Measurements from ENCODE around the gene ATOH8.

ATOH8 gene

DNA sequence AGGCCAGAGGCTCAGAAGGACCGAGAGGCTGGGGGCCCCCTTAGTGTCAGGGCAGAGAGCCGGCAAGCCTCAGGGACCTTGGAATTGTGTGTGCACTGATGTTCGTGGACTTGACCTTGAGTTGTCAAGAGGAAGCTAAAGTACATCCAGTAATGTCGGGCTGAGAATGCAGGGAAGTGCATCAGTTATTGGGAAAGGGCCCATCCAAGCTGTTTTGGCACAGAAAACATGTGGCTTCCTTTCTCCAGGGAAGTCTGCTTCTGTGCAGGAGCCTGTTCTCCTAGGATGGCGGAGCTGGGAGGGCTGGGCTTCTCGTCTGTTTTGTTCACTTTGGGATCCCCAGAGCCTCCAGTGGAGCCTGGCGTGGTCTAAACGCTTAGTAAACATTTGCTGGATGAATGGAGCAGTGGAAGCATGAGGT lies 23.7 kb downstream of the ATOH8 start:
- H3K27ac Mint-ChIP-seq: peak overlapping the region in 2 of 3 experiments; percentile 67 to 79
- H3K4me1 Mint-ChIP-seq: peaks cover 56% of the 10 kb centered on the region
- H3K27me3 Mint-ChIP-seq (ENCODE audit: low read depth): peaks cover 9% of the 10 kb centered on the region
- peaks cover 9% of the 10 kb centered on the region for H3K36me3 Mint-ChIP-seq (ENCODE audit: low read depth)
- H3K4me3 Mint-ChIP-seq: no peak overlapping the region
- no peak for TF ChIP-seq CTCF (IDR thresholded peaks at IDR 0.05; ENCODE audit: unreplicated experiment in 3 of 3)
- no peaks in the 10 kb centered on the region for H3K9me3 Mint-ChIP-seq

DNA sequence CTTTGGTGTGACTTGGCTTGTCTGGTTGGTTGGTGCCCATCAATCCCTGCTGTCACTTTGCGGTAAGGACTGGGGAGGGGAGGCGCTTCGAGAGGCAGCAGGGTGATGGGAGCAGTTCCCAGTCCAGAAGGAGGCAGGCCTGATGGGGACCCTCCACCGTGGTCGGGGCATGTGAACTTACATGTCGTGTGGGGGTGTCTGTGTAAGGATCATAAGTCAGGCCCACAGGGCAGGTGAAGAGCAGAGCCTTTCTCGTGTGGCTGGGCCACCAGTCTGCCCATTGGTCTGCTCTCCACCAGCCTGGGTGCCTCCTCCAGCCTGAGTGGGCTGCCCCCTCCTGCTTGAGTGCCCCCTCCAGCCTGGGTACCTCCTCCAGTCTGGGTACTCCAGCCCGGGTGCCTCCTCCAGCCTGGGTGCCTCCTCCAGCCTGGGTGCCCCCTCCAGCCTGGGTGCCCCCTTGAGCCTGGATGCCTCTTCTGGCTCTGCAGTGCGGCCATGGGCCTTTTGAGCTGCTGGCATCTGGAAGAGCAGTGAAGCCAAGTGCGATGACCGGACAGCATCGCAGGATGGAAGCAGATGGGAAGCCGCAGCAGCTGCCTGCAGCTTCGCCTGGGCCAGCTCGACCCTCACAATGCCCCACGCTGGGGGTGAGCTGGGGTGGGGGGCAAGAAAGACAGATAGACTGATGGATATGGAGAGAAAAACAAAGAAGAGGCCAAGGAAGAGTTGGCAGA lies 25.0 kb downstream of the ATOH8 start:
- Mint-ChIP-seq H3K27ac (no peak overlapping the region), H3K4me1 (peaks cover 42% of the 10 kb centered on the region), H3K36me3 (ENCODE audit: low read depth) (peaks cover 9% of the 10 kb centered on the region), H3K27me3 (ENCODE audit: low read depth) (peaks cover 9% of the 10 kb centered on the region), H3K4me3 (no peak overlapping the region), H3K9me3 (no peaks in the 10 kb centered on the region)
- no peak for TF ChIP-seq CTCF (IDR thresholded peaks at IDR 0.05; ENCODE audit: unreplicated experiment in 3 of 3)

DNA sequence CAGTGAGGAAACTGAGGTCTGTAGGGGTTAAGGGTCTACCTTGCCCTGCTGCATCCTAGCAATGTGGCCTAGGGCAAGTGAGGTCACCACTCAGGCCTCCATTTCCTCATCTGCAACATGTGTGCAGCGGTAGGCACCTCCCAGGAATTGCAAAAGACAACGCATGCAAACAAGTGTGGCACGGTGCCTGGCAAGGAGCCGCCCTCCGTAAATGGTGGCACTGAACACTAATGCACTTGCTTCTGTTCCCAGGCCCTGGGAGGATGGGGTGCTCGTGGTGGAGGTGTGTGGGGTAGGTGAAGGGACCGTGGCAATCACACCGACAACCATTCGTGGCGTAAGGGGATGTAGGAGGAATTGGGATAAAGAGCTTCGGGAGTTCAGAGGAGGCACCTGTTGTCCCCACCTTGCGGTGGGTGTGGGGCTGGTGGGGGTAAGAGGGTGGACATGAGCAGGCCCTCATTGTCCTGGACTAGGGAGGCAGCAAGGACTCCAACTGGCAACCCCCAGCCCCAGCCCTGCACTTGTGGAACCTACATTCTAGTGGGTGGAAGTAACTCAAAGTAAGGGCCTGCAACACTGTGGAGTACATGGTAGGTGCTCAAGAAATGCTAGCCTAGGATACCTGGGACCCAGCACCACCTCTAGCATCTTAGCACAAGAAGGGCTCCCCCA lies 26.0 kb downstream of the ATOH8 start:
- Mint-ChIP-seq H3K27ac (peak overlapping the region in 1 of 3 experiments; percentile 71), H3K4me3 (no peak overlapping the region), H3K27me3 (ENCODE audit: low read depth) (peaks cover 5% of the 10 kb centered on the region), H3K36me3 (ENCODE audit: low read depth) (peaks cover 9% of the 10 kb centered on the region), H3K9me3 (no peaks in the 10 kb centered on the region), H3K4me1 (peaks cover 36% of the 10 kb centered on the region)
- TF ChIP-seq CTCF (IDR thresholded peaks at IDR 0.05; ENCODE audit: unreplicated experiment in 3 of 3): no peak

GRCh38 chr2:85780316-85781012 lies 26.7 kb downstream of the ATOH8 start:
- Mint-ChIP-seq H3K27ac (peak overlapping the region in 2 of 3 experiments; percentile 62 to 71), H3K9me3 (no peaks in the 10 kb centered on the region), H3K27me3 (ENCODE audit: low read depth) (peaks cover 5% of the 10 kb centered on the region), H3K4me1 (peaks cover 41% of the 10 kb centered on the region), H3K36me3 (ENCODE audit: low read depth) (peaks cover 9% of the 10 kb centered on the region), H3K4me3 (no peak overlapping the region)
- no peak for TF ChIP-seq CTCF (IDR thresholded peaks at IDR 0.05; ENCODE audit: unreplicated experiment in 3 of 3)

GRCh38 chr2:85781013-85781332 lies 27.2 kb downstream of the ATOH8 start:
- peak overlapping the region in 1 of 3 experiments; percentile 9 for H3K4me3 Mint-ChIP-seq
- peaks cover 9% of the 10 kb centered on the region for H3K36me3 Mint-ChIP-seq (ENCODE audit: low read depth)
- no peak for TF ChIP-seq CTCF (IDR thresholded peaks at IDR 0.05; ENCODE audit: unreplicated experiment in 3 of 3)
- no peaks in the 10 kb centered on the region for H3K9me3 Mint-ChIP-seq
- H3K27ac Mint-ChIP-seq: peak overlapping the region in 2 of 3 experiments; percentile 62 to 71
- H3K4me1 Mint-ChIP-seq: peaks cover 46% of the 10 kb centered on the region
- H3K27me3 Mint-ChIP-seq (ENCODE audit: low read depth): peaks cover 5% of the 10 kb centered on the region

Data from nephron (organoid).